ENCODE data around the gene AGPS. TPM values are rescaled to one million over a fixed set of nuclear protein-coding genes. Genes with fewer than 3 reads are reported as not detected.

AGPS gene
- total RNA-seq, 2 donors from 2014 or later: 26.2 to 27.7 TPM

GRCh38 chr2:177516824-177517544 is 124.4 kb downstream of the AGPS start:
- H3K36me3 Mint-ChIP-seq (ENCODE audit: low read depth): peaks cover 2% of the 10 kb centered on the region

GRCh38 chr2:177518754-177519153 is 126.2 kb downstream of the AGPS start:
- no peak for DNase-seq
- Mint-ChIP-seq H3K4me1 (peaks cover 4% of the 10 kb centered on the region), H3K27me3 (no peaks in the 10 kb centered on the region), H3K4me3 (no peak overlapping the region), H3K27ac (no peak overlapping the region), H3K36me3 (ENCODE audit: low read depth) (peaks cover 2% of the 10 kb centered on the region)
- H3K9me3 ChIP-seq (ENCODE audit: control insufficient read depth, low read length, poor library complexity, severe bottlenecking): no peaks in the 10 kb centered on the region
- no peak for ATAC-seq

More at GRCh38 chr2:177516824-177517544, 124.4 kb downstream of the AGPS start:
- Mint-ChIP-seq H3K4me1 (peaks cover 4% of the 10 kb centered on the region), H3K27ac (no peak overlapping the region), H3K27me3 (no peaks in the 10 kb centered on the region), H3K4me3 (no peak overlapping the region)
- DNase-seq (no peak), ATAC-seq (no peak)
- H3K9me3 ChIP-seq (ENCODE audit: control insufficient read depth, low read length, poor library complexity, severe bottlenecking): no peaks in the 10 kb centered on the region

- Mint-ChIP-seq H3K4me3 (no peak overlapping the region), H3K4me1 (peaks cover 4% of the 10 kb centered on the region), H3K27me3 (no peaks in the 10 kb centered on the region), H3K27ac (no peak overlapping the region), H3K36me3 (ENCODE audit: low read depth) (peaks cover under 1% of the 10 kb centered on the region)
- DNase-seq (no peak), ATAC-seq (no peak)
- no peaks in the 10 kb centered on the region for H3K9me3 ChIP-seq (ENCODE audit: control insufficient read depth, low read length, poor library complexity, severe bottlenecking)
These were observed 127.1 kb downstream of the AGPS start for GRCh38 chr2:177519534-177520115.

GRCh38 chr2:177520324-177520723 is 127.8 kb downstream of the AGPS start:
- no peak overlapping the region for H3K4me3 Mint-ChIP-seq
- peaks cover 4% of the 10 kb centered on the region for H3K4me1 Mint-ChIP-seq
- H3K27me3 Mint-ChIP-seq: no peaks in the 10 kb centered on the region
- ATAC-seq (no peak), DNase-seq (no peak)
- no peaks in the 10 kb centered on the region for H3K36me3 Mint-ChIP-seq (ENCODE audit: low read depth)
- H3K27ac Mint-ChIP-seq: no peak overlapping the region
- H3K9me3 ChIP-seq (ENCODE audit: control insufficient read depth, low read length, poor library complexity, severe bottlenecking): no peaks in the 10 kb centered on the region

GRCh38 chr2:177523781-177524180 is 131.2 kb downstream of the AGPS start:
- H3K36me3 Mint-ChIP-seq (ENCODE audit: low read depth): peaks cover 6% of the 10 kb centered on the region
- no peak overlapping the region for H3K4me3 Mint-ChIP-seq
- DNase-seq: no peak
- no peak overlapping the region for H3K27ac Mint-ChIP-seq
- H3K27me3 Mint-ChIP-seq: no peaks in the 10 kb centered on the region
- H3K4me1 Mint-ChIP-seq: peaks cover 4% of the 10 kb centered on the region
- ATAC-seq: no peak
- H3K9me3 ChIP-seq (ENCODE audit: control insufficient read depth, low read length, poor library complexity, severe bottlenecking): no peaks in the 10 kb centered on the region

- DNase-seq (no peak), ATAC-seq (no peak)
- H3K9me3 ChIP-seq (ENCODE audit: control insufficient read depth, low read length, poor library complexity, severe bottlenecking): no peaks in the 10 kb centered on the region
- Mint-ChIP-seq H3K4me1 (no peaks in the 10 kb centered on the region), H3K36me3 (ENCODE audit: low read depth) (peaks cover 6% of the 10 kb centered on the region), H3K27me3 (no peaks in the 10 kb centered on the region), H3K4me3 (no peak overlapping the region), H3K27ac (no peak overlapping the region)
These were observed 132.9 kb downstream of the AGPS start for GRCh38 chr2:177525351-177525924.

GRCh38 chr2:177528351-177528933 is 135.9 kb downstream of the AGPS start:
- Mint-ChIP-seq H3K36me3 (ENCODE audit: low read depth) (peaks cover 6% of the 10 kb centered on the region), H3K4me1 (no peaks in the 10 kb centered on the region), H3K27ac (no peak overlapping the region), H3K4me3 (no peak overlapping the region), H3K27me3 (no peaks in the 10 kb centered on the region)
- DNase-seq: no peak
- no peak for ATAC-seq
- no peaks in the 10 kb centered on the region for H3K9me3 ChIP-seq (ENCODE audit: control insufficient read depth, low read length, poor library complexity, severe bottlenecking)

- Mint-ChIP-seq H3K27ac (no peak overlapping the region), H3K27me3 (no peaks in the 10 kb centered on the region), H3K36me3 (ENCODE audit: low read depth) (peaks cover 6% of the 10 kb centered on the region), H3K4me1 (no peaks in the 10 kb centered on the region), H3K4me3 (no peak overlapping the region)
- H3K9me3 ChIP-seq (ENCODE audit: control insufficient read depth, low read length, poor library complexity, severe bottlenecking): no peaks in the 10 kb centered on the region
- no peak for DNase-seq
- no peak for ATAC-seq
These were observed 136.6 kb downstream of the AGPS start for GRCh38 chr2:177529166-177529565.

GRCh38 chr2:177530561-177530960 is 138.0 kb downstream of the AGPS start:
- Mint-ChIP-seq H3K4me1 (no peaks in the 10 kb centered on the region), H3K36me3 (ENCODE audit: low read depth) (peaks cover 6% of the 10 kb centered on the region), H3K27ac (peak overlapping the region; percentile 11), H3K27me3 (no peaks in the 10 kb centered on the region), H3K4me3 (no peak overlapping the region)
- ATAC-seq (no peak), DNase-seq (no peak)
- no peaks in the 10 kb centered on the region for H3K9me3 ChIP-seq (ENCODE audit: control insufficient read depth, low read length, poor library complexity, severe bottlenecking)

- Mint-ChIP-seq H3K36me3 (ENCODE audit: low read depth) (peaks cover 6% of the 10 kb centered on the region), H3K27ac (no peak overlapping the region)
- no peak for DNase-seq
These were observed 139.1 kb downstream of the AGPS start for GRCh38 chr2:177531706-177532105.

GRCh38 chr2:177532567-177532966 is 140.0 kb downstream of the AGPS start:
- Mint-ChIP-seq H3K4me3 (no peak overlapping the region), H3K4me1 (no peaks in the 10 kb centered on the region), H3K27me3 (no peaks in the 10 kb centered on the region), H3K36me3 (ENCODE audit: low read depth) (peaks cover 6% of the 10 kb centered on the region), H3K27ac (no peak overlapping the region)
- DNase-seq (no peak), ATAC-seq (no peak)
- no peaks in the 10 kb centered on the region for H3K9me3 ChIP-seq (ENCODE audit: control insufficient read depth, low read length, poor library complexity, severe bottlenecking)

More at GRCh38 chr2:177531706-177532105, 139.1 kb downstream of the AGPS start:
- ATAC-seq: no peak
- Mint-ChIP-seq H3K27me3 (no peaks in the 10 kb centered on the region), H3K4me1 (no peaks in the 10 kb centered on the region), H3K4me3 (no peak overlapping the region)
- H3K9me3 ChIP-seq (ENCODE audit: control insufficient read depth, low read length, poor library complexity, severe bottlenecking): no peaks in the 10 kb centered on the region

GRCh38 chr2:177533253-177533652 is 140.7 kb downstream of the AGPS start:
- no peaks in the 10 kb centered on the region for H3K27me3 Mint-ChIP-seq
- no peaks in the 10 kb centered on the region for H3K4me1 Mint-ChIP-seq
- no peaks in the 10 kb centered on the region for H3K9me3 ChIP-seq (ENCODE audit: control insufficient read depth, low read length, poor library complexity, severe bottlenecking)
- no peak overlapping the region for H3K27ac Mint-ChIP-seq
- ATAC-seq: no peak
- H3K36me3 Mint-ChIP-seq (ENCODE audit: low read depth): peaks cover 4% of the 10 kb centered on the region
- DNase-seq: no peak
- no peak overlapping the region for H3K4me3 Mint-ChIP-seq

GRCh38 chr2:177535000-177535399 is 142.4 kb downstream of the AGPS start:
- ATAC-seq (no peak), DNase-seq (no peak)
- H3K27ac Mint-ChIP-seq: peak overlapping the region; percentile 14
- H3K4me1 Mint-ChIP-seq: no peaks in the 10 kb centered on the region
- no peaks in the 10 kb centered on the region for H3K27me3 Mint-ChIP-seq
- H3K36me3 Mint-ChIP-seq (ENCODE audit: low read depth): peaks cover 3% of the 10 kb centered on the region
- H3K4me3 Mint-ChIP-seq: no peak overlapping the region
- no peaks in the 10 kb centered on the region for H3K9me3 ChIP-seq (ENCODE audit: control insufficient read depth, low read length, poor library complexity, severe bottlenecking)
